HuH-7 (cell line): ENCODE data around the gene SIGLEC10.
"Not testable (repeated sequence)": the region's sequence is repeated elsewhere in the genome, so short reads cannot be mapped to it uniquely, and the experiment has no call there.

Source experiments
- DNase-seq: peaks from one replicate; pipeline ENCODE4 v3.0.0; 2011; ENCODE audit warnings: low spot score

SIGLEC10 gene

GRCh38 chr19:51417107-51417809 lies at the start of gene SIGLEC10:
SIGLEC10 (minus strand) TSS chr19:51417642; CDS start chr19:51417581, 61 bp downstream.
- DNase-seq = no peak

GRCh38 chr19:51466723-51467122 lies 49.3 kb upstream of the SIGLEC10 start:
- DNase-seq = no peak

- not testable (repeated sequence) for DNase-seq
Measured at GRCh38 chr19:51463976-51464581, 46.6 kb upstream of the SIGLEC10 start.

- DNase-seq = no peak
Measured at GRCh38 chr19:51462681-51463080, 45.2 kb upstream of the SIGLEC10 start.

- no peak for DNase-seq
Measured at GRCh38 chr19:51462276-51462675, 44.8 kb upstream of the SIGLEC10 start.

- DNase-seq = no peak
Measured at GRCh38 chr19:51461723-51462161, 44.3 kb upstream of the SIGLEC10 start.

GRCh38 chr19:51460164-51460992 lies 42.9 kb upstream of the SIGLEC10 start:
- DNase-seq = peak; percentile 51

- DNase-seq = no peak
Measured at GRCh38 chr19:51458899-51459505, 41.6 kb upstream of the SIGLEC10 start.

- no peak for DNase-seq
Measured at GRCh38 chr19:51458051-51458645, 40.7 kb upstream of the SIGLEC10 start, which contains the start of gene SIGLEC8. SIGLEC8 (minus strand) TSS chr19:51458454; CDS start chr19:51458387, 67 bp downstream.

GRCh38 chr19:51457351-51458013 lies 40.0 kb upstream of the SIGLEC10 start:
- DNase-seq = no peak

- DNase-seq = no peak
Measured at GRCh38 chr19:51456541-51457290, 39.3 kb upstream of the SIGLEC10 start.

GRCh38 chr19:51450730-51451307 lies 33.4 kb upstream of the SIGLEC10 start:
- no peak for DNase-seq

GRCh38 chr19:51448411-51449016 lies 31.1 kb upstream of the SIGLEC10 start:
- DNase-seq = no peak

- no peak for DNase-seq
Measured at GRCh38 chr19:51448011-51448410, 30.6 kb upstream of the SIGLEC10 start.

- not testable (repeated sequence) for DNase-seq
Measured at GRCh38 chr19:51447510-51447909, 30.1 kb upstream of the SIGLEC10 start.

- no peak for DNase-seq
Measured at GRCh38 chr19:51441410-51442390, 24.3 kb upstream of the SIGLEC10 start.

GRCh38 chr19:51440846-51441409 lies 23.5 kb upstream of the SIGLEC10 start:
- no peak for DNase-seq

GRCh38 chr19:51440052-51440451 lies 22.6 kb upstream of the SIGLEC10 start:
- no peak for DNase-seq
